ENCODE results near the gene TSPOAP1. TPM values are rescaled to one million over a fixed set of nuclear protein-coding genes. Genes with fewer than 3 reads are reported as not detected.

Gene TSPOAP1
- polyA plus RNA-seq, 2 of the 4 experiments (the other 2 are of a cell fraction) = not detected

DNA sequence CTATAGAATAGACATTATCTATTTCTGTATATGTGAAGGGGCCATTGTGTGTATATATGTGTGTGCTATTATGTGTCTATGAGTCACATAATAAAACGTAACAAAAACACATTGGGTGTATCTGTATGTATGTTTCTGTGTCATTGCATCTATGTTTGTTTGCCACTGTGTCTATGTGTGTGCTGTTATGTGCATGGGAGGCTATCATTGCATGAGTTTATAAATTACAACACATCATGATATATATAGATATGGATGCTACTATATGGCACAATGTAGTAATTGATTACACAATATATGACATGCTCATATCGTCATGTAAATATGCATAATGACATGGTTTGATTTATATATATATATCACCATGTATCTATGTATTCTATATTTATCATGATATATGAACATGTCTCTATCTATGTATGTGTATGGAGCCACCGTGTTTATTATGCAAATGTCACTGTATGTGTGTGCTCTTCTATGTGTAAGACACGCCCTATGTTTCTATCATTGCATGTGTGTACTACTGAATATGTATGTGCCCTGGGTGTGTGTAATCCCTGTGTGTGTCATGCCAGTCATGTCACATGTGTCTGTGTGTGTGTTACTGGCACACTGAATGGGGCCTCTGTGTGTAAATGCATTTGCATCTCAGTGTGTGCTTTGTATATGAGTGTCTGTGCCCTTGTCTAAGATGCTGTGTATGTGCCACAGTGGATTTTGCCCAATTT, 1.4 kb upstream of the TSPOAP1 start:
- no peak overlapping the region for H3K4me2 ChIP-seq
- CTCF ChIA-PET = interaction anchor here (0.8 to 2.8 kb wide), 2 partner anchors 13 to 20 kb away, joined by 3 to 11 read pairs; no protein-coding TSS in a partner anchor
- H3K4me3 ChIP-seq = no peak overlapping the region
- POLR2A ChIA-PET = no interaction called here
- FAIRE-seq (no peak), DNase-seq (ENCODE audit: low read depth in 1 of 2, low spot score in 1 of 2) (no peak), ATAC-seq (no peak)
- no peaks in the 10 kb centered on the region for H3K9me3 ChIP-seq
- H3K27ac ChIP-seq = no peak overlapping the region
- WGBS (ENCODE audit: missing lambda C conversion rate) = 62% methylated on average over 4 of the region's 4 CpGs
- TF ChIP-seq MAZ (IDR thresholded peaks at IDR 0.05; ENCODE audit: borderline replicate concordance, low read depth, low read length) (no peak), POLR2A (IDR thresholded peaks at IDR 0.05; ENCODE audit: low read length) (no peak), FOSL2 (IDR thresholded peaks at IDR 0.05) (no peak), FOSL2 (CRISPR knock-in tag; IDR thresholded peaks at IDR 0.05) (no peak), POLR2AphosphoS2 (conservative IDR thresholded peaks at IDR 0.05; ENCODE audit: low read length) (no peak), CBX2 (IDR thresholded peaks at IDR 0.05; ENCODE audit: borderline replicate concordance, low read depth) (no peak)
- TF ChIP-seq, protein P1, sequence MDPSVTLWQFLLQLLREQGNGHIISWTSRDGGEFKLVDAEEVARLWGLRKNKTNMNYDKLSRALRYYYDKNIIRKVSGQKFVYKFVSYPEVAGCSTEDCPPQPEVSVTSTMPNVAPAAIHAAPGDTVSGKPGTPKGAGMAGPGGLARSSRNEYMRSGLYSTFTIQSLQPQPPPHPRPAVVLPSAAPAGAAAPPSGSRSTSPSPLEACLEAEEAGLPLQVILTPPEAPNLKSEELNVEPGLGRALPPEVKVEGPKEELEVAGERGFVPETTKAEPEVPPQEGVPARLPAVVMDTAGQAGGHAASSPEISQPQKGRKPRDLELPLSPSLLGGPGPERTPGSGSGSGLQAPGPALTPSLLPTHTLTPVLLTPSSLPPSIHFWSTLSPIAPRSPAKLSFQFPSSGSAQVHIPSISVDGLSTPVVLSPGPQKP (IDR thresholded peaks at IDR 0.05; ENCODE audit: low read depth, low read length) = no peak
- TF ChIP-seq, protein P2, sequence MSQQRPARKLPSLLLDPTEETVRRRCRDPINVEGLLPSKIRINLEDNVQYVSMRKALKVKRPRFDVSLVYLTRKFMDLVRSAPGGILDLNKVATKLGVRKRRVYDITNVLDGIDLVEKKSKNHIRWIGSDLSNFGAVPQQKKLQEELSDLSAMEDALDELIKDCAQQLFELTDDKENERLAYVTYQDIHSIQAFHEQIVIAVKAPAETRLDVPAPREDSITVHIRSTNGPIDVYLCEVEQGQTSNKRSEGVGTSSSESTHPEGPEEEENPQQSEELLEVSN (IDR thresholded peaks at IDR 0.05; ENCODE audit: borderline replicate concordance, low read depth) = no peak
- H3K4me1 ChIP-seq = peaks cover 9% of the 10 kb centered on the region

DNA sequence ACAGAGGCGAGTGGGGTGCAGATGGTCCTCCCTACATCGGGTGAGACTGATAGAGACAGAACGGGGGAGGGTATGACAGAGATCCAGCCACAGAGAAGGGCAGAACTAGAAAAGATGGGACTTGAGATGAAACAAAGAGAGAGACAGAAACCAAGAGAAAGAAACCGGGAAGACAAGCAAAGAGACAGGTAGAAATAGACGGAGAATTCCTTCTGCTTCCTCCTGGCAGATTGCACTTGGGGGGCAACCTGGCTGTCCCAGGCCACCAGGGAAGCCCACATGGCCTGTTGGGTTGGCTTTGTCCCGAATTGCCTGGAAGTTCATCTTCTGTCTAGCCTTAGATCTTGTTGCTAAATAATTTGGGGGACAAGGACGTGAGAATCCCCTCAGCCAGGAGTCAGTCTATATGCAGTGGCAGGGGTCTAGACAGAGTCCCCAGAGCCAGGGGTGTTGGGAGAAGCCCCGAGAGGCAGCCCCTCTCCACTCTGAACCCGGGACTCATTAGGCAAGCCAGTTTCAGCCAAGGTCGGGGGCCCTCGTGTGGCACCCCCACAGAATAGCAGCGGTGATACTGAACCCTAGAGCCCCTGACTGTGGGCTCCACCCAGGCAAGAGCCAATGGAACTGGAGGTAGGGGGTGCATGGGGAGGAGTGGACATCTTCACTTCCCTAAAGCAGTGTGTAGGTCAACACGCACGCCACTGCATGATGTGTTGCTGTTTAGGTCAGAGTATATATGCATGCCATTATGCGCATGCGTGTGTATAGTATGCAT, 627 bp upstream of the TSPOAP1 start:
- 49% methylated on average over 16 of the region's 16 CpGs for WGBS (ENCODE audit: missing lambda C conversion rate)
- ATAC-seq = peak; percentile 25 to 67; a peak in 4 of 6 replicates

DNA sequence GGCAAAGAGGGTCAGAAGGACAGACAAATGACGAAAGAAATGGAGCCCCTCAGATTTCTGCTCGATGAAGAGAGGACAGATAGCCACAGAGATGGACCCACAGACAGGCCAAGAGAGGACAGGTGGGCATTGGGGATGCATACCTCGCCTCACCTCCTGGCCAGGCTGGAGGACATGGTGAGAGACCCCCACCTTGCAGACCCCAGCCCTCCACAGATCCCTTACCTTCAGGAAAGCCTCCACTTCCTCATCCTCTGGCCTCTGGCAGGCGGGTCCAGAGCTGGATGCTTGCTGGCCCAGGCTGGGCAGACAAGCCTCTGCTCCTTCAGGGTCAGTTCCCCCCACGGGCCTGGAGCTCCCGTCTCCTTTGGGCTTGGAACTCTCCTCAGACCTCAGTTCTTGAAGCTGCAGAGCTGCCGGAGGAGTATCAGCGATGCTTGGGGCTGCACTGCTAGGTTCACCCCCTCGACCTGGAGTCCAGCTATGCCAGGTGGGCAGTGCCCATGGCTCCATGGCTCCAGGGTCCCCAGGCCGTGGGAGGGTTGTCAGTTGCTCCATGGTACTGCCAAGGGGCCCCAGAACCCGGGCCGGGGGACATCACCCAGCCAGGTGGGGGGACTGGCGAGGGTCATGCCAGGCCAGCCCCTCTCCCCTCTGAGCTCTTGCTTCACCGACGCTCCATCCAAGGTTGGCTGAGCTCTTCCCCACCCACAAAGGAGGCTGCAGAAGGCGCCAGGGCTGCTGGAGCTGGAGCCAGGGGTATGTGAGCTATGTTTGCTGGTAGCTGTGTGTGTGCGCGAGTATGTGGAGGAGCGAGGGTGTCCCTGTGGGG, 1.0 kb downstream of the TSPOAP1 start:
- Histone ChIP-seq H3K27ac (no peak overlapping the region), H3K4me3 (no peak overlapping the region), H3K9me3 (no peaks in the 10 kb centered on the region), H3K4me2 (no peak overlapping the region), H3K4me1 (peaks cover 9% of the 10 kb centered on the region)
- POLR2A ChIA-PET = interaction anchor here (0.5 to 1.2 kb wide), 3 partner anchors 24 to 90 kb away, joined by 3 to 5 read pairs (median 4); partner anchors contain the start of gene SUPT4H1
- FAIRE-seq = no peak
- CTCF ChIA-PET = interaction anchor here (0.5 to 3.5 kb wide), 6 partner anchors 8 to 1172 kb away, joined by 3 to 34 read pairs (median 4); partner anchors contain the start of gene RNF43
- no peak for DNase-seq (ENCODE audit: low read depth in 1 of 2, low spot score in 1 of 2)
- no peak for ATAC-seq
- 59% methylated on average over 17 of the region's 19 CpGs for WGBS (ENCODE audit: missing lambda C conversion rate)
- TF ChIP-seq MAZ (IDR thresholded peaks at IDR 0.05; ENCODE audit: borderline replicate concordance, low read depth, low read length) (no peak), PHF8 (IDR thresholded peaks at IDR 0.05; ENCODE audit: borderline replicate concordance, low read depth) (no peak), NPAS2 (CRISPR knock-in tag; IDR thresholded peaks at IDR 0.05; ENCODE audit: borderline replicate concordance) (no peak), GATA3 (IDR thresholded peaks at IDR 0.05; ENCODE audit: borderline replicate concordance) (no peak), MYC (IDR thresholded peaks at IDR 0.05; ENCODE audit: borderline replicate concordance, low read length) (no peak), RFX5 (IDR thresholded peaks at IDR 0.05) (no peak), RNF2 (IDR thresholded peaks at IDR 0.05; ENCODE audit: borderline replicate concordance, low read depth) (no peak), EP300 (IDR thresholded peaks at IDR 0.05) (no peak), SMC3 (IDR thresholded peaks at IDR 0.05) (no peak), TFCP2L1 (CRISPR knock-in tag; IDR thresholded peaks at IDR 0.05) (no peak), ZC3H11A (IDR thresholded peaks at IDR 0.05) (no peak), MAFK (IDR thresholded peaks at IDR 0.05; ENCODE audit: partially characterized antibody) (no peak)
- TF ChIP-seq, protein P3, sequence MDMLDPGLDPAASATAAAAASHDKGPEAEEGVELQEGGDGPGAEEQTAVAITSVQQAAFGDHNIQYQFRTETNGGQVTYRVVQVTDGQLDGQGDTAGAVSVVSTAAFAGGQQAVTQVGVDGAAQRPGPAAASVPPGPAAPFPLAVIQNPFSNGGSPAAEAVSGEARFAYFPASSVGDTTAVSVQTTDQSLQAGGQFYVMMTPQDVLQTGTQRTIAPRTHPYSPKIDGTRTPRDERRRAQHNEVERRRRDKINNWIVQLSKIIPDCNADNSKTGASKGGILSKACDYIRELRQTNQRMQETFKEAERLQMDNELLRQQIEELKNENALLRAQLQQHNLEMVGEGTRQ (IDR thresholded peaks at IDR 0.05) = no peak
- TF ChIP-seq, protein P1 (IDR thresholded peaks at IDR 0.05; ENCODE audit: low read depth, low read length) = no peak

More for the DNA sequence above, 627 bp upstream of the TSPOAP1 start:
- DNase-seq (ENCODE audit: low read depth in 1 of 2, low spot score in 1 of 2) (no peak), FAIRE-seq (no peak)
- CTCF ChIA-PET = interaction anchor here (2.1 to 3.5 kb wide), 2 partner anchors 12 to 87 kb away, joined by 13 to 34 read pairs; partner anchors contain the start of gene RNF43
- H3K27ac ChIP-seq = 0 out of 6 replicates have a peak overlapping the region, but pooled peaks of 1 of the 2 experiments have one; percentile 4
- no peaks in the 10 kb centered on the region for H3K9me3 ChIP-seq
- no peak overlapping the region for H3K4me3 ChIP-seq
- POLR2A ChIA-PET = no interaction called here
- no peak overlapping the region for H3K4me2 ChIP-seq
- peaks cover 9% of the 10 kb centered on the region for H3K4me1 ChIP-seq
- TF ChIP-seq TFCP2L1 (CRISPR knock-in tag; IDR thresholded peaks at IDR 0.05) (no peak), RAD21 (conservative IDR thresholded peaks at IDR 0.05 in 1 of 2, IDR thresholded peaks at IDR 0.05 in 1 of 2) (peak in 1 of 2 experiments; percentile 14; a peak in 1 of 5 replicates), SMC3 (IDR thresholded peaks at IDR 0.05) (peak; percentile 28; the same call in 1 of the 3 replicates)
- TF ChIP-seq, protein P4, sequence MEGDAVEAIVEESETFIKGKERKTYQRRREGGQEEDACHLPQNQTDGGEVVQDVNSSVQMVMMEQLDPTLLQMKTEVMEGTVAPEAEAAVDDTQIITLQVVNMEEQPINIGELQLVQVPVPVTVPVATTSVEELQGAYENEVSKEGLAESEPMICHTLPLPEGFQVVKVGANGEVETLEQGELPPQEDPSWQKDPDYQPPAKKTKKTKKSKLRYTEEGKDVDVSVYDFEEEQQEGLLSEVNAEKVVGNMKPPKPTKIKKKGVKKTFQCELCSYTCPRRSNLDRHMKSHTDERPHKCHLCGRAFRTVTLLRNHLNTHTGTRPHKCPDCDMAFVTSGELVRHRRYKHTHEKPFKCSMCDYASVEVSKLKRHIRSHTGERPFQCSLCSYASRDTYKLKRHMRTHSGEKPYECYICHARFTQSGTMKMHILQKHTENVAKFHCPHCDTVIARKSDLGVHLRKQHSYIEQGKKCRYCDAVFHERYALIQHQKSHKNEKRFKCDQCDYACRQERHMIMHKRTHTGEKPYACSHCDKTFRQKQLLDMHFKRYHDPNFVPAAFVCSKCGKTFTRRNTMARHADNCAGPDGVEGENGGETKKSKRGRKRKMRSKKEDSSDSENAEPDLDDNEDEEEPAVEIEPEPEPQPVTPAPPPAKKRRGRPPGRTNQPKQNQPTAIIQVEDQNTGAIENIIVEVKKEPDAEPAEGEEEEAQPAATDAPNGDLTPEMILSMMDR (IDR thresholded peaks at IDR 0.05) = peak; percentile 36
